HUES6 (cell line): ENCODE results near the gene C15orf39.
"Not testable (repeated sequence)": the region's sequence is repeated elsewhere in the genome, so short reads cannot be mapped to it uniquely, and the experiment has no call there.

Experiments used
- H3K27ac ChIP-seq: 2 replicates; pipeline ENCODE4 v1.7.0; 2013; ENCODE audit warnings: low read depth, mild to moderate bottlenecking, low read length, inconsistent platforms
- H3K27me3 ChIP-seq: 2 replicates; pipeline ENCODE4 v1.6.1; 2013; ENCODE audit warnings: low read length; ENCODE audit not compliant: control insufficient read depth, insufficient read depth
- H3K36me3 ChIP-seq: 2 replicates; pipeline ENCODE4 v1.6.1; 2013; ENCODE audit warnings: low read length; ENCODE audit not compliant: control insufficient read depth, insufficient read depth
- H3K4me1 ChIP-seq: 2 replicates; pipeline ENCODE4 v1.6.1; 2013; ENCODE audit warnings: low read length; ENCODE audit not compliant: control insufficient read depth, insufficient read depth
- H3K4me3 ChIP-seq: 2 replicates; pipeline ENCODE4 v1.5.1; 2013; ENCODE audit warnings: low read depth, low read length
- H3K9ac ChIP-seq: one replicate; pipeline ENCODE4 v1.6.1; 2013; ENCODE audit warnings: mild to moderate bottlenecking, low read length
- H3K9me3 ChIP-seq: 2 replicates; pipeline ENCODE4 v1.6.1; 2013; ENCODE audit warnings: low read depth, low read length; ENCODE audit not compliant: control insufficient read depth, insufficient read depth

The C15orf39 gene

GRCh38 chr15:75234191-75234810 is 32.6 kb downstream of the C15orf39 start:
- Histone ChIP-seq H3K27me3 (no peaks in the 10 kb centered on the region), H3K4me1 (peaks cover 19% of the 10 kb centered on the region), H3K27ac (no peak overlapping the region), H3K9me3 (no peaks in the 10 kb centered on the region), H3K9ac (no peak overlapping the region), H3K36me3 (no peaks in the 10 kb centered on the region), H3K4me3 (no peak overlapping the region)

DNA sequence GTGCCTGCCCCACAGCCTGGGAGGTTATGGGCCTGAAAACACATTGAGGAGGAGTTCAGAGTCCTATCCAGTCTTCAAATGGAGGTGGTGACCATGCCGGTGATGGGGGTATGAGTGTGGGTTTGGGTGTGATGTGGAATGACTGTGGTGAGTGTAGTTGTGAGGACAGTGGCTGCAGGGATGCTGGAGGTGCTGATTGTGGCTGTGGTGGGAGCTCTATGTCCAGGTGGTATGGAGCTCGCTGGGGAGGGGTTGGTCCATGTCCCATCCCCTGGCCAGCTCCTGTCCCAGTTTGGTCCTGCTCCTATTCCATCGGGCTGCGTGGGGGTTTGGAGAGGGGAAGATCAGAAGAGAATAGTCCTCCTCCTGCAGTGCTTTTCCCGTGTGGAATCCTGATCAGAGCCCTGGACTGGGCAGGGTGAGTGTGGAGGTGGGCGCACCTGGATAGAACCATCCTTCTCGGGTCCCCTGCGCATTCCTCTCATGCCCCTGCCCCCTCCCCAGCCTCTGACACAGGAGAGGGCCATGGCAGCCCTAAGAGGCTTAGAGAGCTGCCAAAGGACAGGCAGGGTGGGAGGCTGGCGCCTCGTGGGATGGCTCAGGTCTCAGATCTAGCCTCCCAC is 33.5 kb downstream of the C15orf39 start:
- no peak overlapping the region for H3K9ac ChIP-seq
- no peaks in the 10 kb centered on the region for H3K27me3 ChIP-seq
- no peak overlapping the region for H3K27ac ChIP-seq
- peaks cover 12% of the 10 kb centered on the region for H3K4me1 ChIP-seq
- H3K4me3 ChIP-seq, result no peak overlapping the region
- no peaks in the 10 kb centered on the region for H3K36me3 ChIP-seq
- no peaks in the 10 kb centered on the region for H3K9me3 ChIP-seq

GRCh38 chr15:75235760-75236729 is 34.4 kb downstream of the C15orf39 start:
- Histone ChIP-seq H3K36me3 (no peaks in the 10 kb centered on the region), H3K27ac (no peak overlapping the region), H3K9ac (no peak overlapping the region), H3K9me3 (no peaks in the 10 kb centered on the region), H3K4me3 (no peak overlapping the region), H3K4me1 (peaks cover 5% of the 10 kb centered on the region; the same call in 1 of the 2 replicates), H3K27me3 (0 out of 2 replicates have a peak, but pooled peaks cover 3% of the 10 kb centered on the region)

GRCh38 chr15:75237316-75237982 is 35.8 kb downstream of the C15orf39 start:
- H3K4me3 ChIP-seq, result no peak overlapping the region
- H3K27ac ChIP-seq, result no peak overlapping the region
- 0 out of 2 replicates have a peak, but pooled peaks cover 3% of the 10 kb centered on the region for H3K27me3 ChIP-seq
- no peak overlapping the region for H3K9ac ChIP-seq
- no peaks in the 10 kb centered on the region for H3K9me3 ChIP-seq
- H3K36me3 ChIP-seq, result no peaks in the 10 kb centered on the region
- peaks cover 5% of the 10 kb centered on the region; the same call in 1 of the 2 replicates for H3K4me1 ChIP-seq

- Histone ChIP-seq H3K27ac (no peak overlapping the region), H3K4me1 (peaks cover 5% of the 10 kb centered on the region; the same call in 1 of the 2 replicates), H3K27me3 (0 out of 2 replicates have a peak, but pooled peaks cover 3% of the 10 kb centered on the region), H3K4me3 (no peak overlapping the region), H3K36me3 (no peaks in the 10 kb centered on the region), H3K9ac (no peak overlapping the region), H3K9me3 (no peaks in the 10 kb centered on the region)
Observed at GRCh38 chr15:75238150-75238549, 36.5 kb downstream of the C15orf39 start.

GRCh38 chr15:75245741-75246140 is 44.1 kb downstream of the C15orf39 start:
- not testable (repeated sequence) for H3K9me3 ChIP-seq, H3K4me1 ChIP-seq, H3K9ac ChIP-seq, H3K27ac ChIP-seq, H3K36me3 ChIP-seq, H3K27me3 ChIP-seq, H3K4me3 ChIP-seq

DNA sequence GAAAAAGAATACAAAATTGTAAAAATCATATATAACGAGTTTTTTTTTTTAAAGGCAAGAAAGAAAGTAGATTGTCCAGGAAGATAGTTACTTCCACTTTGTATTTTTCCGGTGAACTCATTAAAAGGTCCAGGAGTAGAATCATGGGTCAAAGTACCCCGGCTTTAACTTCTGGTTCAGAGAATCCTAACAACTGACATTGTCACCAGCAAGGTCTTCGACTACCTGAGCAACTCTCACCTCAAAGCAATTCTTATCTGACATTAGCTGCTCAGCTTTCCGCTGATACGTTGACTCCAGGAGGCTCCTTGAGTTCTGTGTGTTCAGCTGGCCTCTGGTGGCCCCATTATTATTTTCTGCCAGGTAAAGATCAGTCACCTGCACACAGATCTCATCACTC is 47.3 kb downstream of the C15orf39 start:
- H3K9me3 ChIP-seq, H3K9ac ChIP-seq, H3K36me3 ChIP-seq, H3K27ac ChIP-seq, H3K27me3 ChIP-seq, H3K4me3 ChIP-seq: not testable (repeated sequence)
- peaks cover 21% of the 10 kb centered on the region for H3K4me1 ChIP-seq

- Histone ChIP-seq H3K27me3 (no peaks in the 10 kb centered on the region), H3K4me1 (peaks cover 21% of the 10 kb centered on the region), H3K36me3 (no peaks in the 10 kb centered on the region), H3K9ac (no peak overlapping the region), H3K9me3 (no peaks in the 10 kb centered on the region), H3K4me3 (no peak overlapping the region), H3K27ac (no peak overlapping the region)
Observed at GRCh38 chr15:75249726-75250125, 48.0 kb downstream of the C15orf39 start.

DNA sequence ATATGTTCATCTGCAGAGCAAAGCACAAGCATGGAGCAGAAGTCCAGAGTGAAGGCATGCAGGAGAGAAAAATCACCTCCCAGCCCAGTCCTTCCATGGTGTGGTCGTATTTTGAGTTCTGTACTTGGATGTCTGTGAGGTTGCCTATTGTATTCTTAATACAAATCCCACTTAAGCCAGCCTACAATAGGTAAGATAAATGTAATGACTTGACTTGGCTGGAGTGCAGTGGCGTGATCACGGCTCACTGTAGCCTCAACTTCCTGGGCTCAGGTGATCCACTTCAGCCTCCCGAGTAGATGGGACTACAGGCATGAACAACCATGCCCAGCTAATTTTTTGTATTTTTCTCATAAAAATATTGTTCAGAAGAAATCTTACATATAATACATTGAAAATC is 49.7 kb downstream of the C15orf39 start:
- H3K36me3 ChIP-seq, H3K27ac ChIP-seq, H3K9ac ChIP-seq, H3K27me3 ChIP-seq, H3K9me3 ChIP-seq, H3K4me3 ChIP-seq: not testable (repeated sequence)
- H3K4me1 ChIP-seq, result peaks cover 21% of the 10 kb centered on the region

- H3K36me3 ChIP-seq, H3K27me3 ChIP-seq: not testable (repeated sequence)
- H3K4me1 ChIP-seq, result peaks cover 21% of the 10 kb centered on the region
Observed at GRCh38 chr15:75252285-75252684, 50.6 kb downstream of the C15orf39 start.

More at GRCh38 chr15:75252285-75252684, 50.6 kb downstream of the C15orf39 start:
- not testable (repeated sequence) for H3K9ac ChIP-seq, H3K4me3 ChIP-seq, H3K27ac ChIP-seq, H3K9me3 ChIP-seq
